Kidney (tissue), 14 donors: Measurements from ENCODE around the gene SERPINB6. TPM values are rescaled to one million over a fixed set of nuclear protein-coding genes. Genes with fewer than 3 reads are reported as not detected.
A peak's percentile ranks its signal among the peaks of the same experiment; 100 is the strongest.

Experiments
- DNase-seq, 5 donors: peaks; one replicate each; pipeline ENCODE4 v3.0.0-alpha.2; 2013 to 2020
- FAIRE-seq: peaks from 2 replicates; lab custom pipeline; 2012; peaks lifted over from hg19 to GRCh38; lab: Jason Lieb, UNC
- H3K27ac ChIP-seq, 2 donors: one replicate each; pipeline ENCODE4 v1.7.0; 2013; ENCODE audit warnings: low read depth in 2 of 2, low read length in 2 of 2, inconsistent platforms in 1 of 2
- H3K27me3 ChIP-seq: one replicate; pipeline ENCODE4 v1.7.1; 2013; ENCODE audit warnings: low read length, inconsistent platforms; ENCODE audit not compliant: control insufficient read depth, insufficient read depth
- H3K36me3 ChIP-seq, 3 donors: one replicate each; pipeline versions ENCODE4 v1.7.0 to v1.7.1; 2013; ENCODE audit warnings: low read length in 3 of 3, control low read depth in 1 of 3, inconsistent platforms in 1 of 3; ENCODE audit not compliant: insufficient read depth in 3 of 3, control insufficient read depth in 2 of 3
- H3K4me1 ChIP-seq, 3 donors: one replicate each; pipeline versions ENCODE4 v1.7.0 to v1.7.1; 2013; ENCODE audit warnings: low read length in 3 of 3, inconsistent platforms in 1 of 3, low read depth in 1 of 3; ENCODE audit not compliant: control insufficient read depth in 2 of 3, insufficient read depth in 2 of 3
- H3K4me3 ChIP-seq, 3 donors: one replicate each; pipeline versions ENCODE4 v1.7.0 to v1.8.1; 2013; ENCODE audit warnings: low read length in 3 of 3, control low read depth in 1 of 3, inconsistent platforms in 1 of 3
- H3K9ac ChIP-seq, 3 donors: one replicate each; pipeline versions ENCODE4 v1.7.0 to v1.7.1; 2013; ENCODE audit warnings: low read length in 3 of 3, control low read depth in 1 of 3, inconsistent platforms in 1 of 3
- H3K9me3 ChIP-seq, 3 donors: one replicate each; pipeline versions ENCODE4 v1.7.0 to v1.7.1; 2013; ENCODE audit warnings: low read length in 3 of 3, control low read depth in 1 of 3, inconsistent platforms in 1 of 3; ENCODE audit not compliant: control insufficient read depth in 2 of 3, insufficient read depth in 1 of 3
- intact Hi-C: fragments of 100-400 bp; cut with DNase I; formaldehyde crosslinking; loops from one replicate; pipeline ENCODE4 v1.11.1; 2022
- polyA plus RNA-seq: library from polyadenylated mRNA; stranded (reverse); fragments of 350-450 nt; fragmentation: Illumina TruSeq; extraction: RNeasy Lipid Tissue Mini Kit (QIAGEN cat#74804); gene quantifications from one replicate; pipeline ENCODE4 v1.2.3, GENCODE V29; 2014; ENCODE audit warnings: low read depth, low replicate concordance; ENCODE audit not compliant: insufficient read depth
- total RNA-seq: library from RNA; stranded (reverse); fragmentation: NEBNext Ultra II Directional; extraction: Animal tissue kit (Norgen Biotek cat#: 25700); gene quantifications from one replicate; pipeline ENCODE4 v1.2.1, GENCODE V29; 2021
- TF ChIP-seq, protein P1 (sequence below): IDR thresholded peaks from 3 replicates; pipeline ENCODE4 v1.5.1; 2012; ENCODE audit warnings: mild to moderate bottlenecking, moderate library complexity, borderline replicate concordance; ENCODE audit not compliant: insufficient read depth; ENCODE audit errors: extremely low read depth
- donor health status: control.
- donor health status: control.
- donor health status: control.
- donor health status: control.
- donor health status: control.
- donor health status: DM: yes; HTN: yes; CAD: no.
- donor health status: Normal renal cell carcinoma (clear cell type).

The SERPINB6 gene
- total and polyA plus RNA-seq, 2 donors from 2014 or later: 136 to 212 TPM

DNA sequence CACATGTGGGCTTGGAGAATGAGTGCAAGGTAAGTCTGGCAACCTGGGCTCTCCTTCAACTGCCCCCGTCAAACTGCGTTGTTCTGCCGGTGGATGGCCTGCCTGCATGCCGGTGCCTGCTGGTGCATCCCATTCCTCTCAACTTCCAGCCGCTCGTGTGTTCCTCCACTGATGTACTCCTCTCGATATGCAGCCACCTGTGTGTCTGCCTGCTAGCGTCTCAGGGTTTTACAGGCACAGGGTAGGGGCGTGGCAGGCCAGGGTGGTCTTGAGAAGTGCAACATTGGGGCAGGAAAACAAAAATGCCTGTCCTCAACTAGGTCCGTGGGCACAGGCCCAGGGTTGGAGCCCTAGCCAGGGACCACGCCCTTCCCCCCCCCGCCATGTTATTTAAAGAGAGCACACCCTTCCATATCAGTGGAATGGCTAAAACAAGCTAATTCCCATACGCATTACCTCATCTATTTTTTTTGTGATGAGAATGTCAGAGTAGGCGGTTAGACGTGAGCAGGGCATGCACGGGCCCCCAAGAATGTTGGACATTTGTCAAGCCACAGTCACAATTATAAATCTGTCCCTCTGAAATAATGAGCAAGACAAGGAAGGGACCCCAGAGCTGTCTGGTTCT, 33.2 kb downstream of the SERPINB6 start:
- H3K9me3 ChIP-seq: no peaks in the 10 kb centered on the region
- no peak overlapping the region for H3K27ac ChIP-seq
- peak in 1 of 5 donors; percentile 34 for DNase-seq
- no peaks in the 10 kb centered on the region for H3K36me3 ChIP-seq
- intact Hi-C loops: no loop called here
- no peaks in the 10 kb centered on the region for H3K27me3 ChIP-seq
- peaks cover 0 to 2% (median 0%) of the 10 kb centered on the region in 3 donors for H3K4me1 ChIP-seq
- no peak overlapping the region for H3K4me3 ChIP-seq
- TF ChIP-seq, protein P1, sequence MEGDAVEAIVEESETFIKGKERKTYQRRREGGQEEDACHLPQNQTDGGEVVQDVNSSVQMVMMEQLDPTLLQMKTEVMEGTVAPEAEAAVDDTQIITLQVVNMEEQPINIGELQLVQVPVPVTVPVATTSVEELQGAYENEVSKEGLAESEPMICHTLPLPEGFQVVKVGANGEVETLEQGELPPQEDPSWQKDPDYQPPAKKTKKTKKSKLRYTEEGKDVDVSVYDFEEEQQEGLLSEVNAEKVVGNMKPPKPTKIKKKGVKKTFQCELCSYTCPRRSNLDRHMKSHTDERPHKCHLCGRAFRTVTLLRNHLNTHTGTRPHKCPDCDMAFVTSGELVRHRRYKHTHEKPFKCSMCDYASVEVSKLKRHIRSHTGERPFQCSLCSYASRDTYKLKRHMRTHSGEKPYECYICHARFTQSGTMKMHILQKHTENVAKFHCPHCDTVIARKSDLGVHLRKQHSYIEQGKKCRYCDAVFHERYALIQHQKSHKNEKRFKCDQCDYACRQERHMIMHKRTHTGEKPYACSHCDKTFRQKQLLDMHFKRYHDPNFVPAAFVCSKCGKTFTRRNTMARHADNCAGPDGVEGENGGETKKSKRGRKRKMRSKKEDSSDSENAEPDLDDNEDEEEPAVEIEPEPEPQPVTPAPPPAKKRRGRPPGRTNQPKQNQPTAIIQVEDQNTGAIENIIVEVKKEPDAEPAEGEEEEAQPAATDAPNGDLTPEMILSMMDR: no peak
- FAIRE-seq: no peak
- no peak overlapping the region for H3K9ac ChIP-seq

DNA sequence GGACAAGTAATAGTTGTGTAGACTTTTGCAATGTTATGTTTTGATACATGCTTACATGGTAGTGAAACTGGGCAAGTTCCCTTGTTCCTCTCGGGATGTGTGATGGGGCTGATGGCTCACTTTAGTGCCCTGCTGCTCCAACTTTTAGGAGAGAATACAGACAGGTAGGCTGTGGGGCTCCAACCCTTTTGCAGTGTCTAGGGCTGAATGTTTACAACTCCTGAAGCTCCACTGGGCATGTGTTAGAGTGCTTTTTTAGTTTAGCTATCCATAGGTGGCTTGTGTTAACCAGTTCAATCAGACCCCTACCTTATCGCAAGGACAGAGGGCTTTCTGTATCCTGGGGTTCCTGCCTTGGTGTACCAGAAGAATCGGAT, 33.8 kb downstream of the SERPINB6 start:
- intact Hi-C loops: no loop called here
- DNase-seq (peak in 1 of 5 donors; percentile 8), FAIRE-seq (no peak)
- Histone ChIP-seq H3K4me1 (no peaks in the 10 kb centered on the region), H3K27me3 (no peaks in the 10 kb centered on the region), H3K9ac (no peak overlapping the region), H3K36me3 (no peaks in the 10 kb centered on the region), H3K27ac (no peak overlapping the region), H3K4me3 (no peak overlapping the region), H3K9me3 (no peaks in the 10 kb centered on the region)
- TF ChIP-seq, protein P1: no peak

DNA sequence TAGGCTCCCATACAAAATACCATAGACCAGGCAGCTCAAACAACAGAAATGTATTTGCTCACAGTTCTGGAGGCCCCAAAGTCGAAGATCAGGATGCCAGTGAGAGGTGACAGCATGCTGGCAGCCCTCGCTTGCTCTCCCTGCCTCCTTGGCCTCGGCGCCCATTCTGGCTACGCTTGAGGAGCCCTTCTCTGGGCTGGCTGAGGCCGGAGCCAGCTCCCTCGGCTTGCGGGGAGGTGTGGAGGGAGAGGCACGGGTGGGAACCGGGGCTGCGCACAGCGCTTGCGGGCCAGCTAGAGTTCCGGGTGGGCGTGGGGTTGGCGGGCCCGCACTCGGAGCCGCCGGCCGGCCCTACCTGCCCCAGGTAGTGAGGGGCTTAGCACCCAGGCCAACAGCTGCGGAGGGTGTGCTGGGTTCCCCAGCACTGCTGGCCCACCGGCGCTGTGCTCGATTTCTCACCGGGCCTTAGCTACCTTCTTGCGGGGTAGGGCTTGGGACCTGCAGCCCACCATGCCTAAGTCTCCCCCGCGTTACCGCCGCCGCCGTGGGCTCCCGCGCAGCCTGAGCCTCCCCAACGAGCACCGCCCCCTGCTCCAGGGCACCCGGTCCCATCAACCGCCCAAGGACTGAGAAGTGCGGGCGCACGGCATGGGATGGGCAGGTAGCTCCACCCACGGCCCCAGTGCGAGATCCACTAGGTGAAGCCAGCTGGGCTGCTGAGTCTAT, 35.6 kb downstream of the SERPINB6 start:
- Histone ChIP-seq H3K27me3 (no peaks in the 10 kb centered on the region), H3K4me3 (no peak overlapping the region), H3K9ac (no peak overlapping the region), H3K27ac (no peak overlapping the region), H3K9me3 (no peaks in the 10 kb centered on the region), H3K4me1 (peaks cover 0 to 2% (median 0%) of the 10 kb centered on the region in 3 donors), H3K36me3 (no peaks in the 10 kb centered on the region)
- no peak for FAIRE-seq
- DNase-seq: peak in 1 of 5 donors; percentile 28
- intact Hi-C loops: no loop called here
- TF ChIP-seq, protein P1: no peak
